ENCODE measurements around the gene GBA2. TPM values are rescaled to one million over a fixed set of nuclear protein-coding genes. Genes with fewer than 3 reads are reported as not detected.
A peak's percentile ranks its signal among the peaks of the same experiment; 100 is the strongest.

Gene GBA2
- total RNA-seq, 4 donors from 2014 or later = 46.6 to 123 (median 73.5) TPM

DNA sequence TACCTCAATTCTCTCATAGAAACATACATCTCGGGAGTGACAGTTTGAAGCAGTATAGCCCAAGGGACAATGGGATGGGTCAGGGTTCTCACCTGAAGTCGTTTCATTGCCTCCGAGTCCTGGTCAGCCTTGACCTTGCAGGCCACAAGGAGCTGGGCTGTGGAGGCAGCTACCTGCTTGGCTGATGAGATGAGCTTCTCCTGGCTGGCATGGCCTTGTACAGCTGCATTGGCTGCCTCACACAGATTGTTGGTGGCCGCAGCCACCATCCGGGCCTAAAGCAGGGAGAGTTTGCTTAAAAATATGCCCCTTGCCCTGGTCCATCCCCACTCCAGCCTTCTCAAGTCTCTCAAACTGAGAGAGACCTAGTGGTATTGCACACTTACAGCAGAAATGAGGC, 50.8 kb downstream of the GBA2 start:
- H3K9me3 ChIP-seq = no peaks in the 10 kb centered on the region
- H3K4me3 ChIP-seq = no peak overlapping the region
- TF ChIP-seq EP300 (IDR thresholded peaks at IDR 0.05) (no peak), POLR2AphosphoS5 (IDR thresholded peaks at IDR 0.05) (no peak), POLR2A (IDR thresholded peaks at IDR 0.05) (no peak)
- TF ChIP-seq, protein P1, sequence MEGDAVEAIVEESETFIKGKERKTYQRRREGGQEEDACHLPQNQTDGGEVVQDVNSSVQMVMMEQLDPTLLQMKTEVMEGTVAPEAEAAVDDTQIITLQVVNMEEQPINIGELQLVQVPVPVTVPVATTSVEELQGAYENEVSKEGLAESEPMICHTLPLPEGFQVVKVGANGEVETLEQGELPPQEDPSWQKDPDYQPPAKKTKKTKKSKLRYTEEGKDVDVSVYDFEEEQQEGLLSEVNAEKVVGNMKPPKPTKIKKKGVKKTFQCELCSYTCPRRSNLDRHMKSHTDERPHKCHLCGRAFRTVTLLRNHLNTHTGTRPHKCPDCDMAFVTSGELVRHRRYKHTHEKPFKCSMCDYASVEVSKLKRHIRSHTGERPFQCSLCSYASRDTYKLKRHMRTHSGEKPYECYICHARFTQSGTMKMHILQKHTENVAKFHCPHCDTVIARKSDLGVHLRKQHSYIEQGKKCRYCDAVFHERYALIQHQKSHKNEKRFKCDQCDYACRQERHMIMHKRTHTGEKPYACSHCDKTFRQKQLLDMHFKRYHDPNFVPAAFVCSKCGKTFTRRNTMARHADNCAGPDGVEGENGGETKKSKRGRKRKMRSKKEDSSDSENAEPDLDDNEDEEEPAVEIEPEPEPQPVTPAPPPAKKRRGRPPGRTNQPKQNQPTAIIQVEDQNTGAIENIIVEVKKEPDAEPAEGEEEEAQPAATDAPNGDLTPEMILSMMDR (IDR thresholded peaks at IDR 0.05) = no peak
- H3K27me3 ChIP-seq = no peaks in the 10 kb centered on the region
- peaks cover 20% of the 10 kb centered on the region for H3K4me1 ChIP-seq
- no peak overlapping the region for H3K27ac ChIP-seq
- WGBS = 90% methylated on average over 3 of the region's 5 CpGs
- no peak for DNase-seq (ENCODE audit: low spot score in 2 of 2)
- peaks cover 69% of the 10 kb centered on the region for H3K36me3 ChIP-seq

DNA sequence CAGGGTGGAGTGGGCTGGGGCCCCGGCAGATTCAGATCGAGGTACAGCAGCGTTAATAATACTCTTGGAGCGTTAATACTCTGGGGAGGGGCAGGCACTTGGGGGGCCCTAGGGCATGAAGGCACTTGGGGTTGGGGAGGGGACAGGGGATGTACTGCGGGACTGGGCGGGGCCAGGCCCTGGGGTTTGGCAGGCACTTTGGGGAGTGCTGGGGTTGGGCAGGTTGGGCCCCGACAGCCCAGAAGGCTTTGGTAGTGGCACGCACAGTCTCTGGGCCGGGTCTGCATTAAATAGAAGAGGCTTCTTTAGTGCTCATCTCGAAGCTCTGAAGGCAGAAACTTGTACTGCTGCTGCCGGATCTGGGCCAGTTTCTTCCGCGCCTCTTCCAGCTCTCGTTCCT, 51.5 kb downstream of the GBA2 start:
- 60% methylated on average over 14 of the region's 14 CpGs for WGBS
- no peaks in the 10 kb centered on the region for H3K27me3 ChIP-seq
- H3K9me3 ChIP-seq = no peaks in the 10 kb centered on the region
- DNase-seq (ENCODE audit: low spot score in 2 of 2) = no peak
- peaks cover 20% of the 10 kb centered on the region for H3K4me1 ChIP-seq
- H3K27ac ChIP-seq = peak overlapping the region; percentile 43
- H3K4me3 ChIP-seq = no peak overlapping the region
- TF ChIP-seq POLR2AphosphoS5 (IDR thresholded peaks at IDR 0.05) = no peak
- TF ChIP-seq, protein P1 (IDR thresholded peaks at IDR 0.05) = no peak
- TF ChIP-seq EP300 (IDR thresholded peaks at IDR 0.05) = no peak
- TF ChIP-seq POLR2A (IDR thresholded peaks at IDR 0.05) = no peak
- peaks cover 62% of the 10 kb centered on the region for H3K36me3 ChIP-seq

DNA sequence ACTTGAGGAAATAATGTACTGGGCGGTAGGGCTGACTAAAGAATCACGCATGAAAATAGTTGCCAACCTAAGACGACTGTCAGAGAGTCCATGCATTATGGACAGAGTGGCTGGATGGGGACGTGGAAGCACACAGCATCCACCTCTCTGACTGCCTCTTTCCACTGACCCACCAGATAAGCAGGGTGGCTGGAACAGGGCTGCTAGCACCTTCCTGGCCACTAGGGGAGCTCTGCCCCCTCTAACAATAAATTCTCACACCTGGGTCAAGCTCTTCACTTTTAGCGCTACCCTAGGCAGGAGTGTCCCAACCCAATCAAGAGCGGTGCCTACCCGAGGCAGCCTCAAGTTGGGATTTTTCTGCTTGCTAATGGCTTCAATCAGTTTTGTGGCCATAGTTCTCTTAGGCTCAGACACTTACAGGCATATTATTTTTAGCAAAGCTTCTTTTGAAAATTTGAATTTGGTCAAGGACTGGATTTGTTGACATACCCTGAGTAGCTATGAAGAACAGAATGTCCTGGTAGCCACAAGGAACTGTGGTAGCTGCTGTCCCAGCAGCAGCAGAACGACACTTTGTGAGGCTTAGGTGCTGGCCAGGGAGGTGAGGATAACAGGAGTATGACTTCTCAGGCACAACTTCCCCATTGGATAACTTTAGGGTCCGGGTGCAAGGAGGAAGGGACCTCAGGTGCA, 52.4 kb downstream of the GBA2 start:
- Histone ChIP-seq H3K9me3 (no peaks in the 10 kb centered on the region), H3K4me1 (peaks cover 20% of the 10 kb centered on the region), H3K27me3 (no peaks in the 10 kb centered on the region), H3K4me3 (no peak overlapping the region), H3K36me3 (peaks cover 53% of the 10 kb centered on the region), H3K27ac (peak overlapping the region; percentile 52)
- WGBS = 38% methylated on average over 9 of the region's 9 CpGs
- no peak for DNase-seq (ENCODE audit: low spot score in 2 of 2)
- TF ChIP-seq EP300 (IDR thresholded peaks at IDR 0.05) = peak; percentile 91
- TF ChIP-seq POLR2AphosphoS5 (IDR thresholded peaks at IDR 0.05) = no peak
- TF ChIP-seq, protein P1 (IDR thresholded peaks at IDR 0.05) = peak; percentile 32 to 87
- no peak for TF ChIP-seq POLR2A (IDR thresholded peaks at IDR 0.05)

DNA sequence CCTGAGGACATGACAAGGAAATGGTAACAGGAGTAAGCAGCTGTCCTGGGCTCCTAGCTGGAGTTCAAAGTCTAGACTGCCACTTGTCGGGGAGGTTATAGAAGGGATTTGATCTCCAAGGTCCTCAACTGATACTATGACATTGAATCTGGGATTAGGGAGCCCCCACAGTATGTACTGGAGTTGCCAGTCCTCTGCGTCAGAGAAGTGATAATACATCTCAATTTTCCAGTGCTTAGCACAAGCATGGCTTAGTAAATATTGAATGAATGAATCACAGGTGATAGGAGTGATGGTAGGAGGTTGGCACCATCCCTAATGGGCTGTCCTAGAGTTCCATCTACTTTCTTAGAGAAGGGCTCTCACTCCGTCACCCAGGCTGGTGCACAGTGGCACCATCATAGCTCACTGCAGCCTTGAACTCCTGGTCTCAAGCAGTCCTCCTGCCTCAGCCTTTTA, 53.1 kb downstream of the GBA2 start:
- DNase-seq (ENCODE audit: low spot score in 2 of 2) = no peak
- peak overlapping the region; percentile 52 for H3K27ac ChIP-seq
- H3K4me3 ChIP-seq = no peak overlapping the region
- H3K9me3 ChIP-seq = no peaks in the 10 kb centered on the region
- WGBS = 92% methylated on average over 3 of the region's 3 CpGs
- peaks cover 23% of the 10 kb centered on the region for H3K4me1 ChIP-seq
- TF ChIP-seq, protein P1 (IDR thresholded peaks at IDR 0.05) = no peak
- TF ChIP-seq EP300 (IDR thresholded peaks at IDR 0.05) (no peak), POLR2A (IDR thresholded peaks at IDR 0.05) (no peak), POLR2AphosphoS5 (IDR thresholded peaks at IDR 0.05) (no peak)
- peaks cover 47% of the 10 kb centered on the region for H3K36me3 ChIP-seq
- H3K27me3 ChIP-seq = no peaks in the 10 kb centered on the region

DNA sequence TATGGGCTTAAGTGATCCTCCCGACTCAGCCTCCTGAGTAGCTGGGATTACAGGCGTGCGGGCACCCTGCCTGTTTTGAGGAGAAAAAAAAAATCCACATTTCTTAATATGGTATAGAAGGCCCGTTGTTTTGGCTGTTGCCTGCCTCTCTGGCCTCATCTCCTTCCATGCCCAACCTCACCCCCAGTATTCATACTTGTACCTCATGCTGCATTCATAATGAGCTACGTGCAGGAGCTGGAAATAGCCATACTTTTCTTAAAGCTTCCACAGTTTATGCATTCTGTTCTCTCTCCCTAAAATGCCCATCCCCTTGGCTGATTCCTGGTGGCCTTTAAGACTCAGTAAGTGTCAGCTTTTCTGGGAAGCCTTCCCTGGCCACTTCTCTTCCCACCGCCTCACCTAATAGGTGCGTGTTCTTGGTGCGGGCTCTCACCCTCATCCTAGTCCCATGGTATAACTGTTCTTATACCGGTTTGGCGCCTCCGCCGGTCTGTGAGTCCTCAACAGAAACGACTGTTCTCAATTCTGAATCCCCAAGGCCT, 57.2 kb downstream of the GBA2 start:
- peak overlapping the region; percentile 84 for H3K27ac ChIP-seq
- DNase-seq (ENCODE audit: low spot score in 2 of 2) = no peak
- no peak overlapping the region for H3K4me3 ChIP-seq
- TF ChIP-seq POLR2A (IDR thresholded peaks at IDR 0.05) = no peak
- peak; percentile 70 for TF ChIP-seq EP300 (IDR thresholded peaks at IDR 0.05)
- TF ChIP-seq, protein P1 (IDR thresholded peaks at IDR 0.05) = no peak
- 77% methylated on average over 13 of the region's 13 CpGs for WGBS
- H3K4me1 ChIP-seq = peaks cover 28% of the 10 kb centered on the region
- H3K36me3 ChIP-seq = peaks cover 5% of the 10 kb centered on the region
- H3K27me3 ChIP-seq = no peaks in the 10 kb centered on the region
- no peaks in the 10 kb centered on the region for H3K9me3 ChIP-seq

Data from suprapubic skin (tissue), 4 donors.